ENCODE results near the gene HDGF.

Gene HDGF

DNA sequence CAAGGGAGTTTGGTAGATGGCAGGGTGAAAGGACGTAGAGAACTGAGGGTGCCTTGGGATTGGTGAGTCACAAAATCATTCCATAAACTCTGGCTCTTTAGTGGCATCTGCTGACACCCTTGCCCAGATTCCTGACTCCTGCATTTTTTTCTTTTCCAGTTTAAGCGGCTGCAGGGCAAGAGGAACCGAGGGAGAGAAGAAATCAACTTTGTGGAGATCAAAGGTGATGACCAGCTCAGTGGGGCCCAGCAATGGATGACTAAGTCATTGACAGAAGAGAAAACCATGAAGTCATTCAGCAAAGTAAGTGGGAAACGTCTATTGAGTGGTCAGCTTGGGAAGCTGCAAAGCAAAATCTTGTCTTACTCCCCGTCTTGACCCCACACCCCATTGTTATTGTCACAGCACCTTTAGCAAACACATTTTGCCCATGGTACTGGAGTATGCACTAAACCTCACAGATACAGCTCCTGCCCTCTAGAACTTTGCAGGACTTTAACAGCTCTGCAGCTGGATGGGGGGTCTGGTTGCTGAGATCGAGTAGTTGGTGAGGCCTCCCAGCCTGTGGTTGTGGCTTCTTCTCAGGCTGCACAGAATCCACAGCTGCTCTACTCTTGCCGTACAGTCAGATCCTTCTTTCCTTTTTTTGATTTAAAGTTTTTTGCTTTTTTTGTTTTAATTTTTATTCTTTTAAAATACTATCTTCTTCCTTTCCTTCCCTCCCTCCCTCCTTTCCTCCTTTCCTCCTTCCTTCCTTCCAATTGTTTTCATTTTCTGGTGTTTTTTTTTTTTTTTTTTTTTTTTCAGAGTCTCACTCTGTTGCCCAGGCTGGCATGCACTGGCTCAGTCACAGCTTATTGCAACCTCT is 43.3 kb upstream of the HDGF start:
- no peak for TF ChIP-seq TARDBP (IDR thresholded peaks at IDR 0.05)
- no peak for TF ChIP-seq LEF1 (IDR thresholded peaks at IDR 0.05; ENCODE audit: borderline replicate concordance)
- no peak for TF ChIP-seq FOXK2 (IDR thresholded peaks at IDR 0.05)
- no peak for TF ChIP-seq L3MBTL2 (conservative IDR thresholded peaks at IDR 0.05)
- TF ChIP-seq SP1 (IDR thresholded peaks at IDR 0.05), result no peak
- TF ChIP-seq HDGF (IDR thresholded peaks at IDR 0.05; ENCODE audit: borderline replicate concordance), result no peak
- no peak for TF ChIP-seq BHLHE40 (IDR thresholded peaks at IDR 0.05; ENCODE audit: borderline replicate concordance)
- no peak for TF ChIP-seq ELF4 (IDR thresholded peaks at IDR 0.05)
- TF ChIP-seq ZNF384 (IDR thresholded peaks at IDR 0.05), result no peak
- TF ChIP-seq FOXM1 (IDR thresholded peaks at IDR 0.05; ENCODE audit: borderline replicate concordance), result no peak
- TF ChIP-seq SUZ12 (IDR thresholded peaks at IDR 0.05), result no peak
- no peak for TF ChIP-seq NFRKB (IDR thresholded peaks at IDR 0.05)
- TF ChIP-seq ARNT (IDR thresholded peaks at IDR 0.05), result no peak
- no peak for TF ChIP-seq FOXA1 (IDR thresholded peaks at IDR 0.05)
- TF ChIP-seq, protein P1, sequence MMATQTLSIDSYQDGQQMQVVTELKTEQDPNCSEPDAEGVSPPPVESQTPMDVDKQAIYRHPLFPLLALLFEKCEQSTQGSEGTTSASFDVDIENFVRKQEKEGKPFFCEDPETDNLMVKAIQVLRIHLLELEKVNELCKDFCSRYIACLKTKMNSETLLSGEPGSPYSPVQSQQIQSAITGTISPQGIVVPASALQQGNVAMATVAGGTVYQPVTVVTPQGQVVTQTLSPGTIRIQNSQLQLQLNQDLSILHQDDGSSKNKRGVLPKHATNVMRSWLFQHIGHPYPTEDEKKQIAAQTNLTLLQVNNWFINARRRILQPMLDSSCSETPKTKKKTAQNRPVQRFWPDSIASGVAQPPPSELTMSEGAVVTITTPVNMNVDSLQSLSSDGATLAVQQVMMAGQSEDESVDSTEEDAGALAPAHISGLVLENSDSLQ (IDR thresholded peaks at IDR 0.05), result no peak
- TF ChIP-seq CTBP1 (IDR thresholded peaks at IDR 0.05; ENCODE audit: borderline replicate concordance), result no peak
- CTCF ChIA-PET, result interaction anchor here (0.6 to 2.2 kb wide), 8 partner anchors 16 to 96 kb away, joined by 3 to 7 read pairs (median 3); partner anchors contain the start of gene NTRK1
- POLR2A ChIA-PET, result no interaction called here
- no peak for DNase-seq (ENCODE audit: extremely low spot score)

DNA sequence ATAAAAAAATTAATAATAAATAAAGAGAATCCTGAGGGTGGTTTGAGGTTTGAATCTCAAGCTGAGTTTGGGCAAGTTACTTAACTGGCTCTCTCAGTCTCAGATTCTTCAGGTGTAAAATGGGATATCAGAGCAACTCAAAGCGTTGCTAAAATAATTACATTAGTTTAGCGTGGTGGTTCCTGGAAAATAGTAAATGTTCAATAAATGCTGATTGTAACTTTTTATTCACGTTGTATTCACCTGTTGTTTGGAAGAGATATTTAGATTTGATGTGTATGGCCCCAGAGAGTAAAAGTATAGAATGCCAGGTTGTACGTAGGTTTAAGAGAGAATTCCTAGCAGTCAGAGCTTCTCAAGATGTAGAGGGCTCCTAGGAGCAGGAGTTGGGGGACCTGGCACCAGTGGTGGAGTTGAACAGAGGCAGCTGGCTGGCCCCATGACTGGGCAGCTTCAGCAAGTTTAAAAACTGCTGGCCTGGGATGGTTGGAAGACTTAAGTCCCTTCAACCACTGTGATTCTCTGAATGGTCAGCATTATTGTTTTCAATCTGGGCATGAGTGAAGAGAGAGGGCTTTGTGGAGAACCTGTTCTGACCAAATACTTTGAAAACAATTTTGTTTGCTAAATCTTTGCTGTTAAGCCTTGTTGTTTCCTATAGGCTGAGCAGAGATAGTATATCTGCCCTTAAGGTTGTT is 38.3 kb upstream of the HDGF start:
- CTCF ChIA-PET, result interaction anchor here (2.2 kb wide), 1 partner anchor 64 kb away, joined by 7 read pairs; no protein-coding TSS in a partner anchor

DNA sequence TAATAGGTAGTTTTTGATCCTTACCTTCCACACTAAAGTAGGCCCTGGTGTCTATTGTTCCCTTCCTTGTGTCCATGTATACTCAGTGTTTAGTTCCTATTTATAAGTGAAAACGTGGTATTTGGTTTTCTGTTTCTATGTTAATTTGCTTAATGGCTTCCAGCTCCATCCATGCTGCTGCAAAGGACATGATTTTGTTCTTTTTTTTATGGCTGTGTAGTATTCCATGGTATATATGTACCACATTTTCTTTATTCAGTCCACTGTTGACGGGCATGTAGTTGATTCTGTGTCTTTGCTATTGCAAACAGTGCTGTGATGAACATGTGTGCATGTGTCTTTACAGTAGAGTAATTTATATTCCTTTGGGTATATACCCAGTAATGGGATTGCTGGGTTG is 36.7 kb upstream of the HDGF start:
- TF ChIP-seq FOXK2 (IDR thresholded peaks at IDR 0.05), result no peak
- no peak for TF ChIP-seq SP1 (IDR thresholded peaks at IDR 0.05)
- no peak for TF ChIP-seq ARNT (IDR thresholded peaks at IDR 0.05)
- TF ChIP-seq BHLHE40 (IDR thresholded peaks at IDR 0.05; ENCODE audit: borderline replicate concordance), result no peak
- no peak for TF ChIP-seq TARDBP (IDR thresholded peaks at IDR 0.05)
- no peak for TF ChIP-seq L3MBTL2 (conservative IDR thresholded peaks at IDR 0.05)
- TF ChIP-seq ELF4 (IDR thresholded peaks at IDR 0.05), result no peak
- no peak for TF ChIP-seq HDGF (IDR thresholded peaks at IDR 0.05; ENCODE audit: borderline replicate concordance)
- no peak for TF ChIP-seq LEF1 (IDR thresholded peaks at IDR 0.05; ENCODE audit: borderline replicate concordance)
- no peak for TF ChIP-seq ZNF384 (IDR thresholded peaks at IDR 0.05)
- no peak for TF ChIP-seq FOXA1 (IDR thresholded peaks at IDR 0.05)
- no peak for TF ChIP-seq CTBP1 (IDR thresholded peaks at IDR 0.05; ENCODE audit: borderline replicate concordance)
- TF ChIP-seq, protein P1 (IDR thresholded peaks at IDR 0.05), result no peak
- TF ChIP-seq FOXM1 (IDR thresholded peaks at IDR 0.05; ENCODE audit: borderline replicate concordance), result no peak
- ChIA-PET CTCF (no interaction called here), POLR2A (interaction anchor here (0.8 kb wide), 1 partner anchor 60 kb away, joined by 4 read pairs; the partner anchor contains the start of genes ISG20L2 and METTL25B)
- no peak for DNase-seq (ENCODE audit: extremely low spot score)

More for the DNA sequence above, 38.3 kb upstream of the HDGF start:
- no peak for TF ChIP-seq CTBP1 (IDR thresholded peaks at IDR 0.05; ENCODE audit: borderline replicate concordance)
- no peak for TF ChIP-seq SUZ12 (IDR thresholded peaks at IDR 0.05)
- TF ChIP-seq L3MBTL2 (conservative IDR thresholded peaks at IDR 0.05), result no peak
- TF ChIP-seq FOXK2 (IDR thresholded peaks at IDR 0.05), result no peak
- no peak for TF ChIP-seq ARNT (IDR thresholded peaks at IDR 0.05)
- TF ChIP-seq BHLHE40 (IDR thresholded peaks at IDR 0.05; ENCODE audit: borderline replicate concordance), result no peak
- TF ChIP-seq ELF4 (IDR thresholded peaks at IDR 0.05), result no peak
- no peak for DNase-seq (ENCODE audit: extremely low spot score)
- POLR2A ChIA-PET, result no interaction called here

DNA sequence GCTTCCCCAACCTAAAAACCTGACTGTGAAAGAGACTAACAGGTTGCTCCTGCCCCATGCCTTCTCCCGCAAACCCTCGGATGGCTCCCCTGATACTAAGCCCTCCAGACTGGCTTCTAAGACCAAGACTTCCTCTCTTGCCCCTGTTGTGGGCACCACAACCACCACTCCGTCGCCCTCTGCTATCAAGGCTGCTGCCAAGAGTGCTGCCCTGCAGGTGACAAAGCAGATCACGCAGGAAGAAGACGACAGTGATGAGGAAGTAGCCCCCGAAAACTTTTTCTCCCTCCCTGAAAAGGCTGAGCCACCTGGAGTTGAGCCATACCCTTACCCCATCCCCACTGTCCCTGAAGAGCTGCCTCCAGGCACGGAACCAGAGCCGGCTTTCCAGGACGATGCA is 35.2 kb upstream of the HDGF start:
- POLR2A ChIA-PET, result no interaction called here

DNA sequence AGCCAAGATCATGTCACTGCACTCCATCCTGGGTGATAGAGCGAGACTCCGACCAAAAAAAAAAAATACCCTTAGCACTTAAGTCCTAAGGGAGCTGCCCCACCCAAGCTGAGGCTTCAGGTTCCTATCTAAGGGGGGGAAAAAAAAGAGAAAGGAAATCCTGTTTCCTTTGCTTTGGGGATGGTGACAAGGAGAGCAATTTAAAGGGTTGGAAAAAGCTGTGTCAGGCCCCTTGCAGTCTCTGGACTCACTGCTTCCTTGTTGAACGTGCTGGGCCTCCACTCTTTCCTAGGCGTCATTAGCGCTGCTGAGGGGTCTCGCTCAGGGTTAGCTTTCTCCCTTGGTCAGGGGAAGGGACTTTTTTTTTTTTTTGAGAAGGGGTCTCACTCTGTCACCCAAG is 34.0 kb upstream of the HDGF start:
- CTCF ChIA-PET, result interaction anchor here (0.7 kb wide), 1 partner anchor 13 kb away, joined by 3 read pairs; no protein-coding TSS in a partner anchor

More for the DNA sequence above, 35.2 kb upstream of the HDGF start:
- TF ChIP-seq FOXM1 (IDR thresholded peaks at IDR 0.05; ENCODE audit: borderline replicate concordance) (no peak), BHLHE40 (IDR thresholded peaks at IDR 0.05; ENCODE audit: borderline replicate concordance) (no peak), CTBP1 (IDR thresholded peaks at IDR 0.05; ENCODE audit: borderline replicate concordance) (no peak), ELF4 (IDR thresholded peaks at IDR 0.05) (no peak), FOXA1 (IDR thresholded peaks at IDR 0.05) (no peak), FOXK2 (IDR thresholded peaks at IDR 0.05) (no peak), ZNF384 (IDR thresholded peaks at IDR 0.05) (no peak), HDGF (IDR thresholded peaks at IDR 0.05; ENCODE audit: borderline replicate concordance) (no peak), LEF1 (IDR thresholded peaks at IDR 0.05; ENCODE audit: borderline replicate concordance) (no peak), TARDBP (IDR thresholded peaks at IDR 0.05) (no peak), SUZ12 (IDR thresholded peaks at IDR 0.05) (no peak), NFRKB (IDR thresholded peaks at IDR 0.05) (no peak)
- TF ChIP-seq, protein P1 (IDR thresholded peaks at IDR 0.05), result no peak
- no peak for DNase-seq (ENCODE audit: extremely low spot score)
- CTCF ChIA-PET, result no interaction called here

More for the DNA sequence above, 34.0 kb upstream of the HDGF start:
- POLR2A ChIA-PET, result no interaction called here
- TF ChIP-seq BHLHE40 (IDR thresholded peaks at IDR 0.05; ENCODE audit: borderline replicate concordance), result no peak
- TF ChIP-seq CTBP1 (IDR thresholded peaks at IDR 0.05; ENCODE audit: borderline replicate concordance), result no peak
- DNase-seq (ENCODE audit: extremely low spot score), result no peak
